ENCODE data around the gene C1orf141. TPM values are rescaled to one million over a fixed set of nuclear protein-coding genes. Genes with fewer than 3 reads are reported as not detected.

The C1orf141 gene
- total RNA-seq, 1 experiment from 2014 or later, result not detected

DNA sequence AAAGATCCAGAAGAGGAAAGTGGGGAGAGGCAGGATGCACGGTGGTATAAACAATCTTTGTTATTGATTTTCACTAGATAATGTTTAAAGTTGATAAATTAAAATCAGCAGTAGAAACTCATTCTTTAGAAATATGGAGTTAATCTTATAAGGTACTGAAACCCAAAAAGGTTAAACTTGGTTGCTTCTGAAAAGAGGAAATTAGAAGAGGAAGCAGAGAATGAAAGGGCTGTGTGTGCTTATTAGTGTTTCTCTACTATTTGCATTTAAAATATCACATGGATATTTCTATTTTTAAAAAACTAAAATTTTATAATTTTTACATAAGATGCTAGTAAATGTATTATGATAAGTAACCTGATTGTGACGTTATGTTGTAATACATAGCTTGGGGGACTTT, 24.4 kb downstream of the C1orf141 start:
- intact Hi-C loops (cut with micrococcal nuclease; ENCODE audit: unreplicated experiment), result no loop called here
- TF ChIP-seq CTCF (IDR thresholded peaks at IDR 0.05; ENCODE audit: unreplicated experiment), result no peak
- H3K36me3 Mint-ChIP-seq (ENCODE audit: insufficient read depth, unreplicated experiment), result no peaks in the 10 kb centered on the region
- no peak overlapping the region for H3K4me3 Mint-ChIP-seq (ENCODE audit: low read depth, unreplicated experiment)
- H3K9me3 Mint-ChIP-seq (ENCODE audit: low read depth, unreplicated experiment), result no peaks in the 10 kb centered on the region
- no peaks in the 10 kb centered on the region for H3K4me1 Mint-ChIP-seq (ENCODE audit: low read depth, unreplicated experiment)
- no peak overlapping the region for H3K27ac Mint-ChIP-seq (ENCODE audit: unreplicated experiment)
- CTCF ChIA-PET, result no interaction called here
- DNase-seq, result no peak
- BruUV-seq (replicated peaks), result no TSS peak
- no peaks in the 10 kb centered on the region for H3K27me3 Mint-ChIP-seq (ENCODE audit: unreplicated experiment)

DNA sequence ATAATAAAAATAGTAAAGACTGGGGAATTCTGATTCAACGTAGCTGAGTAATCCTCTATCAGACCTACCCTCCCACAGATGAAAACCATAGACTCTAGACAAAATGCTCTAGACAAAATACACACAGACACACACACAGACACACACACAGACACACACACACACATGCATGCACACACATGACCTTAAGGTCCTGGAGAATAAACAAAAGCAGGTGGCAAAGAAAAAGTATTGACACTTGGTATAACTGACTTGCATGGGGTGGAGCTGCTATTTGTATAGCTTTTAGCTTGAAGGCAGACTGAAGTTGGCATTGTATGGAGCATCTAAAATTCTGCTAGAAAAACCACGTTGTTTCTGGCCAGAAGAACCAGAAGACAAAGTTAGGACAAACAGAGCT, 29.3 kb downstream of the C1orf141 start:
- no peaks in the 10 kb centered on the region for H3K27me3 Mint-ChIP-seq (ENCODE audit: unreplicated experiment)
- H3K36me3 Mint-ChIP-seq (ENCODE audit: insufficient read depth, unreplicated experiment), result no peaks in the 10 kb centered on the region
- CTCF ChIA-PET, result no interaction called here
- no peak overlapping the region for H3K4me3 Mint-ChIP-seq (ENCODE audit: low read depth, unreplicated experiment)
- no peak for TF ChIP-seq CTCF (IDR thresholded peaks at IDR 0.05; ENCODE audit: unreplicated experiment)
- BruUV-seq (replicated peaks), result no TSS peak
- H3K27ac Mint-ChIP-seq (ENCODE audit: unreplicated experiment), result no peak overlapping the region
- DNase-seq, result no peak
- no peaks in the 10 kb centered on the region for H3K4me1 Mint-ChIP-seq (ENCODE audit: low read depth, unreplicated experiment)
- intact Hi-C loops (cut with micrococcal nuclease; ENCODE audit: unreplicated experiment), result no loop called here
- no peaks in the 10 kb centered on the region for H3K9me3 Mint-ChIP-seq (ENCODE audit: low read depth, unreplicated experiment)

GRCh38 chr1:67103548-67103947, 31.2 kb downstream of the C1orf141 start:
- no TSS peak for BruUV-seq (replicated peaks)
- no peak overlapping the region for H3K27ac Mint-ChIP-seq (ENCODE audit: unreplicated experiment)
- no peak for TF ChIP-seq CTCF (IDR thresholded peaks at IDR 0.05; ENCODE audit: unreplicated experiment)
- H3K36me3 Mint-ChIP-seq (ENCODE audit: insufficient read depth, unreplicated experiment), result no peaks in the 10 kb centered on the region
- DNase-seq, result no peak
- CTCF ChIA-PET, result no interaction called here
- H3K9me3 Mint-ChIP-seq (ENCODE audit: low read depth, unreplicated experiment), result no peaks in the 10 kb centered on the region
- H3K4me3 Mint-ChIP-seq (ENCODE audit: low read depth, unreplicated experiment), result no peak overlapping the region
- intact Hi-C loops (cut with micrococcal nuclease; ENCODE audit: unreplicated experiment), result no loop called here
- H3K27me3 Mint-ChIP-seq (ENCODE audit: unreplicated experiment), result no peaks in the 10 kb centered on the region
- no peaks in the 10 kb centered on the region for H3K4me1 Mint-ChIP-seq (ENCODE audit: low read depth, unreplicated experiment)

DNA sequence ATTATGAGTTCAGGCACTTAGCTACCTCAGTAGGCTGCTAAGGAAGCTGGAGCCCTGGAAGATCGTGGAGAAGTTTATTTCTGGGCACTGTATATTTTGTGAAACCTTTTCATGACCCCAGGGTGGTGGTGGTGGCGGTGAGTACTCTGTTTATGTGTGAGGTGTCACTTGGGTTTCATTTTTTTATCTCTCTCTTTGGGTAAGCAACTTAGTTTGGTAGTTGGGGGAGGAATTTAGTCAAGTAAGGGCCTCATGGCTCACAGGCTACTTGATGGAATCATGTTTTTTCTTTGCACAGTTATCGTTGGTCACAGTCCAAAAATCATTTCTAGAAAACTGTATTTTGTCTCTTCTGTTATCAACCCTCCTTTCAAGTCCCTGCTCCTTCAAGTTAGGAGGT, 33.9 kb downstream of the C1orf141 start:
- peaks cover 11% of the 10 kb centered on the region for H3K4me1 Mint-ChIP-seq (ENCODE audit: low read depth, unreplicated experiment)
- CTCF ChIA-PET, result interaction anchor here (0.8 kb wide), 1 partner anchor 26 kb away, joined by 3 read pairs; no protein-coding TSS in a partner anchor
- no peak overlapping the region for H3K4me3 Mint-ChIP-seq (ENCODE audit: low read depth, unreplicated experiment)
- DNase-seq, result no peak
- no peaks in the 10 kb centered on the region for H3K9me3 Mint-ChIP-seq (ENCODE audit: low read depth, unreplicated experiment)
- intact Hi-C loops (cut with micrococcal nuclease; ENCODE audit: unreplicated experiment), result no loop called here
- BruUV-seq (replicated peaks), result no TSS peak
- H3K27ac Mint-ChIP-seq (ENCODE audit: unreplicated experiment), result no peak overlapping the region
- H3K36me3 Mint-ChIP-seq (ENCODE audit: insufficient read depth, unreplicated experiment), result no peaks in the 10 kb centered on the region
- TF ChIP-seq CTCF (IDR thresholded peaks at IDR 0.05; ENCODE audit: unreplicated experiment), result no peak
- no peaks in the 10 kb centered on the region for H3K27me3 Mint-ChIP-seq (ENCODE audit: unreplicated experiment)

Data from Calu3 (cell line).